Astrocyte (in vitro differentiated cells and primary cell): ENCODE measurements around the gene ESF1. TPM values are rescaled to one million over a fixed set of nuclear protein-coding genes. Genes with fewer than 3 reads are reported as not detected.
A peak's percentile ranks its signal among the peaks of the same experiment; 100 is the strongest.

Experiments used
- DNase-seq: peaks from one replicate; pipeline ENCODE4 v3.0.0-alpha.2; 2010; ENCODE audit warnings: low read depth
- FAIRE-seq: peaks from 2 replicates; lab custom pipeline; 2011; peaks lifted over from hg19 to GRCh38; lab: Jason Lieb, UNC
- H2AFZ ChIP-seq: 2 replicates; pipeline ENCODE4 v1.6.0; 2012; ENCODE audit warnings: low read depth, low read length, inconsistent platforms
- H3K27ac ChIP-seq: 2 replicates; pipeline ENCODE4 v1.5.1; 2011; ENCODE audit warnings: low read depth, low read length, inconsistent platforms
- H3K27me3 ChIP-seq: 2 replicates; pipeline ENCODE4 v1.6.0; 2011; ENCODE audit warnings: low read length, inconsistent platforms; ENCODE audit not compliant: insufficient read depth
- H3K36me3 ChIP-seq: 2 replicates; pipeline ENCODE4 v1.5.1; 2011; ENCODE audit warnings: low read length, inconsistent platforms; ENCODE audit not compliant: insufficient read depth
- H3K4me1 ChIP-seq: 2 replicates; pipeline ENCODE4 v1.5.1; 2011; ENCODE audit warnings: low read length, inconsistent platforms; ENCODE audit not compliant: insufficient read depth
- H3K4me2 ChIP-seq: 2 replicates; pipeline ENCODE4 v1.6.0; 2012; ENCODE audit warnings: low read length, inconsistent platforms
- H3K4me3 ChIP-seq: 2 replicates; pipeline ENCODE4 v1.5.1; 2011; ENCODE audit warnings: low read depth, mild to moderate bottlenecking, low read length, inconsistent platforms; ENCODE audit not compliant: insufficient read depth
- H3K79me2 ChIP-seq: 2 replicates; pipeline ENCODE4 v1.6.0; 2012; ENCODE audit warnings: mild to moderate bottlenecking, low read length, inconsistent platforms; ENCODE audit not compliant: insufficient read depth
- H3K9ac ChIP-seq: 2 replicates; pipeline ENCODE4 v1.6.0; 2012; ENCODE audit warnings: mild to moderate bottlenecking, low read length, inconsistent platforms
- H3K9me3 ChIP-seq: 2 replicates; pipeline ENCODE4 v1.5.1; 2012; ENCODE audit warnings: low read depth, mild to moderate bottlenecking, low read length, inconsistent platforms; ENCODE audit not compliant: insufficient read depth
- H4K20me1 ChIP-seq: 2 replicates; pipeline ENCODE4 v1.6.0; 2012; ENCODE audit warnings: low read length, inconsistent platforms; ENCODE audit not compliant: insufficient read depth
- H3K27ac Mint-ChIP-seq: one replicate; pipeline ENCODE4 v1.8.0; 2021; ENCODE audit warnings: mild to moderate bottlenecking, mixed read lengths; ENCODE audit not compliant: unreplicated experiment
- H3K27me3 Mint-ChIP-seq: one replicate; pipeline ENCODE4 v1.8.0; 2021; ENCODE audit warnings: low read depth, mixed read lengths; ENCODE audit not compliant: unreplicated experiment
- H3K36me3 Mint-ChIP-seq: one replicate; pipeline ENCODE4 v1.8.0; 2021; ENCODE audit warnings: low read depth, mixed read lengths; ENCODE audit not compliant: unreplicated experiment
- H3K4me1 Mint-ChIP-seq: one replicate; pipeline ENCODE4 v1.8.0; 2021; ENCODE audit warnings: low read depth, mixed read lengths; ENCODE audit not compliant: unreplicated experiment
- H3K4me3 Mint-ChIP-seq: one replicate; pipeline ENCODE4 v1.8.0; 2021; ENCODE audit warnings: mild to moderate bottlenecking, moderate library complexity, mixed read lengths; ENCODE audit not compliant: unreplicated experiment
- H3K9me3 Mint-ChIP-seq: one replicate; pipeline ENCODE4 v1.8.0; 2021; ENCODE audit warnings: mild to moderate bottlenecking, mixed read lengths; ENCODE audit not compliant: unreplicated experiment
- CTCF ChIP-seq: IDR thresholded peaks from 2 replicates; pipeline ENCODE4 v1.5.1; 2011; ENCODE audit warnings: low read depth, mild to moderate bottlenecking, inconsistent platforms, low read length, moderate library complexity; ENCODE audit not compliant: insufficient read depth
- EZH2 ChIP-seq: IDR thresholded peaks from 2 replicates; pipeline ENCODE4 v1.6.1; 2012; ENCODE audit warnings: mild to moderate bottlenecking, low read length, inconsistent platforms; ENCODE audit not compliant: insufficient read depth
- total RNA-seq: library from RNA; stranded (reverse); gene quantifications from 2 replicates; pipeline ENCODE4 v1.2.1, GENCODE V29; 2021

The ESF1 gene
- total RNA-seq, 1 donor from 2014 or later, result 13.9 TPM

- Histone ChIP-seq H3K79me2 (no peaks in the 10 kb centered on the region), H3K36me3 (peaks cover 51% of the 10 kb centered on the region), H3K9ac (no peak overlapping the region), H3K4me3 (no peak overlapping the region), H3K27ac (no peak overlapping the region), H3K27me3 (no peaks in the 10 kb centered on the region), H3K4me2 (peak overlapping the region; percentile 44), H3K9me3 (no peaks in the 10 kb centered on the region), H3K4me1 (peaks cover 11% of the 10 kb centered on the region), H4K20me1 (peaks cover 9% of the 10 kb centered on the region), H2AFZ (no peak overlapping the region)
- Mint-ChIP-seq H3K9me3 (no peaks in the 10 kb centered on the region), H3K27ac (peak overlapping the region; percentile 72), H3K36me3 (peaks cover 22% of the 10 kb centered on the region), H3K27me3 (no peaks in the 10 kb centered on the region), H3K4me3 (no peak overlapping the region), H3K4me1 (peaks cover 16% of the 10 kb centered on the region)
- no peak for TF ChIP-seq CTCF
- no peak for TF ChIP-seq EZH2
- FAIRE-seq, result no peak
- peak; percentile 93 for DNase-seq
Observed at GRCh38 chr20:13800728-13801134, 16.0 kb upstream of the ESF1 start.

GRCh38 chr20:13799974-13800373 lies 15.3 kb upstream of the ESF1 start:
- H3K4me1 ChIP-seq, result peaks cover 11% of the 10 kb centered on the region
- H4K20me1 ChIP-seq, result peaks cover 9% of the 10 kb centered on the region
- Mint-ChIP-seq H3K27me3 (no peaks in the 10 kb centered on the region), H3K27ac (no peak overlapping the region), H3K4me1 (peaks cover 16% of the 10 kb centered on the region), H3K36me3 (peaks cover 25% of the 10 kb centered on the region), H3K4me3 (no peak overlapping the region), H3K9me3 (no peaks in the 10 kb centered on the region)
- no peak overlapping the region for H2AFZ ChIP-seq
- no peak overlapping the region for H3K9ac ChIP-seq
- no peaks in the 10 kb centered on the region for H3K79me2 ChIP-seq
- no peak overlapping the region for H3K4me3 ChIP-seq
- FAIRE-seq, result no peak
- no peaks in the 10 kb centered on the region for H3K27me3 ChIP-seq
- no peak overlapping the region for H3K27ac ChIP-seq
- DNase-seq, result no peak
- no peak for TF ChIP-seq EZH2
- TF ChIP-seq CTCF, result no peak
- H3K4me2 ChIP-seq, result no peak overlapping the region
- no peaks in the 10 kb centered on the region for H3K9me3 ChIP-seq
- H3K36me3 ChIP-seq, result peaks cover 51% of the 10 kb centered on the region

- H4K20me1 ChIP-seq, result peaks cover 9% of the 10 kb centered on the region
- H3K4me3 Mint-ChIP-seq, result no peak overlapping the region
- no peaks in the 10 kb centered on the region for H3K27me3 Mint-ChIP-seq
- H2AFZ ChIP-seq, result no peak overlapping the region
- H3K9me3 ChIP-seq, result no peaks in the 10 kb centered on the region
- H3K4me1 ChIP-seq, result peaks cover 11% of the 10 kb centered on the region
- no peaks in the 10 kb centered on the region for H3K9me3 Mint-ChIP-seq
- H3K27ac ChIP-seq, result no peak overlapping the region
- H3K4me1 Mint-ChIP-seq, result peaks cover 16% of the 10 kb centered on the region
- DNase-seq (no peak), FAIRE-seq (no peak)
- H3K79me2 ChIP-seq, result no peaks in the 10 kb centered on the region
- H3K36me3 ChIP-seq, result peaks cover 52% of the 10 kb centered on the region
- no peak overlapping the region for H3K27ac Mint-ChIP-seq
- H3K4me3 ChIP-seq, result no peak overlapping the region
- no peaks in the 10 kb centered on the region for H3K27me3 ChIP-seq
- TF ChIP-seq EZH2, result no peak
- TF ChIP-seq CTCF, result no peak
- no peak overlapping the region for H3K4me2 ChIP-seq
- peaks cover 25% of the 10 kb centered on the region for H3K36me3 Mint-ChIP-seq
- H3K9ac ChIP-seq, result no peak overlapping the region
Observed at GRCh38 chr20:13799040-13799439, 14.3 kb upstream of the ESF1 start.
